OCI-LY3 (cell line): ENCODE results near the gene SLC35E3.
"Not testable (repeated sequence)": the region's sequence is repeated elsewhere in the genome, so short reads cannot be mapped to it uniquely, and the experiment has no call there.

Experiments
- H2AFZ ChIP-seq: fragments of 200-600, 300-600 bp; shearing (Covaris generic); 2 replicates; pipeline ENCODE4 v1.6.0; 2014; ENCODE audit warnings: antibody characterized with exemption, low read depth, low read length
- H3K27ac ChIP-seq: fragments of 200-600, 300-600 bp; sonication (generic); 2 replicates; pipeline ENCODE4 v1.5.1; 2014; ENCODE audit warnings: mild to moderate bottlenecking, low read length, moderate library complexity, mixed read lengths
- H3K27me3 ChIP-seq: fragments of 200-600, 300-600 bp; sonication (generic); 2 replicates; pipeline ENCODE4 v1.6.1; 2014; ENCODE audit warnings: low read depth, low read length, mixed read lengths
- H3K36me3 ChIP-seq: fragments of 200-600, 300-600 bp; sonication (generic); replicated peaks from 2 replicates; pipeline ENCODE3; 2014; ENCODE audit warnings: low read depth, low read length, mixed read lengths
- H3K4me1 ChIP-seq: fragments of 300-600, 200-600 bp; sonication (generic); 2 replicates; pipeline ENCODE4 v1.6.1; 2014; ENCODE audit warnings: low read length, mixed read lengths
- H3K4me2 ChIP-seq: fragments of 200-600, 300-600 bp; sonication (generic); 2 replicates; pipeline ENCODE4 v1.6.1; 2014; ENCODE audit warnings: low read length, mixed read lengths
- H3K4me3 ChIP-seq: fragments of 300-600, 200-600 bp; sonication (generic); 2 replicates; pipeline ENCODE4 v1.5.1; 2014; ENCODE audit warnings: antibody characterized with exemption, mild to moderate bottlenecking, low read length, moderate library complexity
- H3K79me2 ChIP-seq: fragments of 300-600, 200-600 bp; shearing (Covaris generic); 2 replicates; pipeline ENCODE4 v1.6.1; 2014; ENCODE audit warnings: mild to moderate bottlenecking, low read length, mixed read lengths
- H3K9ac ChIP-seq: fragments of 300-600, 200-600 bp; shearing (Covaris generic); 2 replicates; pipeline ENCODE4 v1.6.0; 2014; ENCODE audit warnings: mild to moderate bottlenecking, low read length, moderate library complexity
- H3K9me3 ChIP-seq: fragments of 200-600, 300-600 bp; shearing (Covaris generic); 2 replicates; pipeline ENCODE4 v1.6.1; 2014; ENCODE audit warnings: low read length, mixed read lengths; ENCODE audit not compliant: insufficient read depth
- H4K20me1 ChIP-seq: fragments of 200-600, 300-600 bp; sonication (generic); 2 replicates; pipeline ENCODE4 v1.6.1; 2016; ENCODE audit warnings: low read length, mixed read lengths; ENCODE audit not compliant: insufficient read depth
- CTCF ChIP-seq: fragments of 200-600, 300-600 bp; sonication (generic); IDR thresholded peaks from 2 replicates; pipeline ENCODE4 v1.5.1; 2014; ENCODE audit warnings: antibody characterized with exemption, low read length, low read depth
- EZH2phosphoT487 ChIP-seq: fragments of 200-600 bp; shearing (Covaris generic); IDR thresholded peaks from 2 replicates; pipeline ENCODE4 v1.6.1; 2018; ENCODE audit warnings: antibody characterized with exemption, mixed run types, low read depth

SLC35E3 gene

DNA sequence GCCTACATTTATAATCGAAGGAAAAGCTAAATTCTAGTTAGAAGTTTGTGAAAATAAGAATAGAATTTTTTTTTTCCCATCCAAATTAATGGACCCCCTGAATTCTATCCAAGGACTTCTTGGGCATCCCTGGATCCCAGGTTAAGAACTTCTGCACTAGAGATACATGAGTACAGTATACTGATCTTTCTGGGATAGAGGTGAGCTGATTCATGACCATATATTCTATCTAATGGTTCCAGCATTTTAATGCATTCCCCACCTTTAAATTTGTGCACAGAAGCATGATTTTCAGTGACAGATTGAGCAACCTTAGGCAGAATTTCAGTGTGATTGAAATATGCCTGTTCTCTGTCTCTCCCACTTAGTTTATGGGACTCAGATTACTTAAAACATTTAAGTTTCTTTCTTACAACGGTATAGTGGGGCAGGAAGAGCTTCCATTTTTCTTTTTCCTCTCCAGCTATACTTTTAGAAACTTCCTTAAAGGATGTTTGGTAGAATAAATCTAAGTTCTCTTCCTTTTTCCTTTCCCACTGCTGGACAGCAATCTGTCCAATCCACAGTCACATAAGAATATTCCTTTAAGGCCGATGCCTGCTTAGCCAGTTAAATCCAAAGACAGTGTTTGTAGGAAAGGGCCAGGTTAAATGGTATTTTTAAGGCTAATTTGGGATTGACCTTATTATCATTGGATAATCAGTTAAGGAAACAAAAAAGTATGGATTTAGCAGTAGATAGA is 68.7 kb downstream of the SLC35E3 start:
- no peaks in the 10 kb centered on the region for H3K4me1 ChIP-seq
- no peak overlapping the region for H3K4me3 ChIP-seq
- H3K27me3 ChIP-seq, result no peaks in the 10 kb centered on the region
- H4K20me1 ChIP-seq, result peaks cover 45% of the 10 kb centered on the region
- peaks cover 92% of the 10 kb centered on the region for H3K79me2 ChIP-seq
- H2AFZ ChIP-seq, result no peak overlapping the region
- no peak overlapping the region for H3K27ac ChIP-seq
- no peaks in the 10 kb centered on the region for H3K9me3 ChIP-seq
- H3K36me3 ChIP-seq, result peaks cover 60% of the 10 kb centered on the region
- TF ChIP-seq CTCF (no peak), EZH2phosphoT487 (no peak)
- no peak overlapping the region for H3K4me2 ChIP-seq
- H3K9ac ChIP-seq, result no peak overlapping the region

- Histone ChIP-seq H4K20me1 (peaks cover 48% of the 10 kb centered on the region), H3K4me1 (no peaks in the 10 kb centered on the region), H3K27ac (no peak overlapping the region), H3K4me2 (no peak overlapping the region), H3K36me3 (peaks cover 62% of the 10 kb centered on the region), H3K79me2 (peaks cover 90% of the 10 kb centered on the region), H3K27me3 (no peaks in the 10 kb centered on the region), H3K4me3 (no peak overlapping the region), H3K9ac (no peak overlapping the region), H2AFZ (no peak overlapping the region), H3K9me3 (no peaks in the 10 kb centered on the region)
- TF ChIP-seq EZH2phosphoT487, result no peak
- no peak for TF ChIP-seq CTCF
These were observed 69.4 kb downstream of the SLC35E3 start for GRCh38 chr12:68815232-68815927.

GRCh38 chr12:68815928-68816800 is 70.2 kb downstream of the SLC35E3 start:
- Histone ChIP-seq H3K4me1 (no peaks in the 10 kb centered on the region), H3K27ac (no peak overlapping the region), H3K27me3 (no peaks in the 10 kb centered on the region), H3K79me2 (peaks cover 89% of the 10 kb centered on the region), H3K36me3 (peaks cover 67% of the 10 kb centered on the region), H2AFZ (no peak overlapping the region), H4K20me1 (peaks cover 54% of the 10 kb centered on the region), H3K4me3 (no peak overlapping the region), H3K4me2 (no peak overlapping the region), H3K9me3 (no peaks in the 10 kb centered on the region), H3K9ac (no peak overlapping the region)
- TF ChIP-seq CTCF (no peak), EZH2phosphoT487 (no peak)

GRCh38 chr12:68819481-68819880 is 73.5 kb downstream of the SLC35E3 start:
- H4K20me1 ChIP-seq, result peaks cover 58% of the 10 kb centered on the region
- H3K79me2 ChIP-seq, result peaks cover 80% of the 10 kb centered on the region
- H3K4me3 ChIP-seq, H3K27me3 ChIP-seq, H3K4me2 ChIP-seq, H3K9me3 ChIP-seq, H2AFZ ChIP-seq, H3K27ac ChIP-seq, H3K4me1 ChIP-seq, H3K9ac ChIP-seq: not testable (repeated sequence)
- H3K36me3 ChIP-seq, result peaks cover 71% of the 10 kb centered on the region
